Activated naive CD4-positive, alpha-beta T cell treated with Interleukin-2 at 50 U/mL for 16 hours (primary cell): Measurements from ENCODE around the gene TP53I11.

Experiments used
- DNase-seq: peaks from one replicate; pipeline ENCODE4 v3.0.0-alpha.2; 2020

The TP53I11 gene

DNA sequence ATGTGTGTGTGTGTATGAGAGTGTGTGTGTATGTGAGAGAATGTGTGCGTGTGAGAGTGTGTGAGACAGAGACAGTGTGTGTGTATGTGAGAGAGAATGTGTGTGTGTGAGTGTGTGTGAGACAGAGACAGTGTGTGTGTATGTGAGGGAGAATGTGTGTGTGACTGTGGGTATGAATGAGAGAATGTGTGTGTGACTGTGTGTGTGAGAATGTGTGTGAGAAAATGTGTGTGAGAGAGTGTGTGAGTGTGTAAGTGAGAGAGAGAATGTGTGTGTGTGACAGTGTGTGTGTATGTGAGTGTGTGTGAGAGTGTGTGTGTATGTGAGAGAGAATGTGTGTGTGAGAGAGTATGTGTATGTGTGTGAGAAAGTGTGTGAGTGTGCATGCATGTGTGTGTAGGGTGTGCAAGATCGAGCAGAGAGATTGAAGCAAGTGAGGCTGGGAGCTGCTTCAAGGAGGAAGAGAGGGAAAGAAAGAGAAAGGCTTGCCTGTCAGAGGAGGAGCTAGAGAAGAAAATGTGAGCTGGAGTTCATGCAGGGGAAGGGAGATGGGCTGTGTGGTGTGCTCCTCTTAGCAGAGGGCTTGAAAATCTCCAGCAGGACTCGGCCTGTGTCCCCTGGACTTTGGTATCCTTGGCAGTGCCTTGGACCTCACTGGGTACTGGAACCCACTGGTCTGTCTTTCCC is 27.7 kb upstream of the TP53I11 start:
- DNase-seq, result no peak

DNA sequence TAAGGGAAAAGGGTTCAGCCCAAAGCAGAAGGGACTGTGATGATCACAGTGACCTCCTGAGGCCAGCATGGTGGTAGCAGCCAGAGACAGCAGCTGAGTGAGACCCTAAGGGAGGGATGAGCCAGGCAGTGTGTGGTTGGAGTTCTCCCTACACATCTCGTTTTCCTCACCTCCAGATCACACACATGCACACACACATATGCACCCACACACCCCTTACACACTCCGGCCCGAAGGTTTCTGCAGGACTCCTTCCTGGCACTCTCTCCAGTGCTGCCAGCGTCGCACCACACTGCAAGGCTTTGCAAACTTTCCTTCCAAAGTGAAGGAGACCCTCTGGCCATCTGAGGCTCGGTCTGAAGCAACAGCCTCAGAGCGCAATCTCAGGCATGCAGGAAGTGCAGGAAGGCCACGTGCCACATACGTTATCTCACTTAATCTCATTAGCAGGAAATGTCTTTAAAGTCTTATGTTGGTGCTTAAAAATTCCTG is 26.9 kb upstream of the TP53I11 start:
- peak; percentile 9 for DNase-seq

DNA sequence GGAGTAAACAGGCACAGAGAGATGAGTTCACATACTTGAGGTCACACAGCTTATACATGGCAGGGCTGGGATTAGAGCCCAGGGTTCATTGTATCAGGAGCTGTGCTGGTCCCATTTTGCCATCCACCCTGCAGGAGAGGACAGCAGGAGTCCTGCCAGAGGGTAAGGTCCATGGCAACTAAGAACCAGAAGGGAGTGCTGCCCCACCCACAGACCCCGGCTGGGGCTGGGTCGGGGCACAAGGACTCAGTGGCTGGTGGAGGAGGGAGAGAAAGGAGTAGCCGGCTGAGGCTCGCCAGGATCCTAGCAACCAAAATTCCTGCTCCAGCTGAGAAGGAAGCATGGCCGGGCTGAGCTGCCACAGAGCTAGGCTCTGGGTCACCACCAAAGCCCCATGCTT is 25.9 kb upstream of the TP53I11 start:
- no peak for DNase-seq

DNA sequence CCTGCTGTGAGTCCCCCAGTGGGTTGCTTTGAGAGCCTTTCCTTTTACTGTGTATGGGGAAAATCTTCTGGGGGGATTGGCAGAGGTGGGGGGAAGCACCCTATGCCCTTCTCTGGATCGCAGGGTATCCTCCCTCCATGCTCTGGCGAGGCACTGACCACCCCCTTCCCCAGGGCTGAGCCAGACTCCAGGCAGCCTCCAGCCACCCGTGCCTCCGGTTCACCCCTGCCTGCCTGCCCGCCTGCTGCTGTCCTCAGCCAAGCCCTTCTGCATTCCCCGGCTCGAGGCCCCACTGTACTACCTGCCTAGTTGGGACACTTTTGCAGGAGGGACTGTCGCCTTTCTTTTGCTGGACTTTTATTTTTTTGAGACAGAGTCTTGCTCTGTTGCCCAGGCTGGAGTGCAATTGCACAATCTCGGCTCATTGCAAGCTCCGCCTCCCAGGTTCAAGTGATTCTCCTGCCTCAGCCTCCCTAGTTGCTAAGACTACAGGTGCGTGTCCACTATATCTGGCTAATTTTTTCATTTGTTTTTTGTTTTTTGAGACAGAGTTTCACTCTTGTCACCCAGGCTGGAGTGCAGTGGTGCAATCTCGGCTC is 23.8 kb upstream of the TP53I11 start:
- no peak for DNase-seq

DNA sequence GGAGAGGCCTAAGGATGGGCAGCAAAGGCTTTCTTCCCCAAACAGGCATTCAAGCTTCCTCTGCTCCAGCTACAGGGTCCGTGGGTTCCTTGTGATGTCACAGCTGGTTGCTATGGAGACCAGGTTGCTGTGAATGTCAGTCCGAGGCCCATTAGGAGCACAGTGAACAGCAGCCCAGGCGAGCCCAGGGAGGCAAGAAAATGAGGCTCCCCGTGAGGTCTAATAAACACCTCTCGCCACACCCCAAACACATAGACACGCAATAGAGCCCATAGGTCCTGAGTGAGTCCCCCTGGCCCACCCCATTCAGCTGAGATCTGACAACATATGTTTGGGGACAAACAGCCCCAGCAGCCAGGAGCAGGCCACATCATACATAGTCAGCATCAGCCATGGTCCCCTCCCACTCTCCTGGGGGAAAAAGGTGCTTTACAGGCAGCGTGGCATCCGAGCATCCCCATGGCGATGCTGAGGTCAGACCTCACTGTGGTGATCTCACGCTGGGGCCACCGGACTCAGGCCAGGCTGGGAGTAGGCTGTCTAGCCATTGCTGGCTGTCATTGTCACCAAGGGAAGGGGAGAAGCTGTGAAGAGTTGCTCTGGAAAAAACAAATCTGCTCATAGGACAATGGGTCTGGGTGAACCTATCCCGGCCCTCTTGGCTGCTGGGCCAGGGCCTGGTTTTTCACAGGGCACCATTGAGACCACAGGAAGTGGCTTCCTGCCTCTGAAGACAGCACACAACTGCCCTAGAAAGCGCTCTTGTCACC is 23.1 kb upstream of the TP53I11 start:
- DNase-seq, result no peak

DNA sequence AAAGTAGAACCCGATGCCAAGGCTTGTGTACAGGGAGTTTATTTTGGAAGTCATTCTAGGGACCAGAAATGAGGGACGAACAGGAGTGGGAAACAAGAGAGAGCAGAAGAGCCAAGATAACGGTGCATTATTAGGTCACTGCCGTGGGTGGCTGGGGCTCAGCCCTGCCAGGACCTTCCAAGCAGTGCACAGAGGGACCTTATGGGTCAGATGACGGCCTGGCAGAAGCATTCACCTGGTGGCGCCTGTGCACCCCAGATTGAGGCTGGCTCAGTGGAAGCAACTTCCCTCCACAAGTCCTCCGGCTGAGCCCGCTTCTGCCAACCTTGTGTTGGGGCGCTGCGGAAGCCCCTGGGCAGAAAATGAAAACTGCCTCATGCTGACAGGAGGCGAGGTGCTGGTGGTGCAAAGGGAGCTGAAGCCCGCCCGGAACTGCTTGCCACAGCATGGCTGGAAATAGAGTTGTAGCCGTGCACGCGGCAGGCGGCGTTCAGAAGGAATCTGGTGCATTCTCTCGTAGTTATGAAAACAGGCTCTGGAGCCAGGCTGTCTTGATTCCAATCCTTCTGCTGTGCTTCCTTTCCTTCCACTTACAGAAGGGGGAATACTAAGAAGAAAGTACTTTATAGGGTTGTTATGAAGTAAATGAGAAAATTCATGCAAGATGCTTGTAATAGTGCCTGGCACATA is 22.2 kb upstream of the TP53I11 start:
- DNase-seq, result no peak

DNA sequence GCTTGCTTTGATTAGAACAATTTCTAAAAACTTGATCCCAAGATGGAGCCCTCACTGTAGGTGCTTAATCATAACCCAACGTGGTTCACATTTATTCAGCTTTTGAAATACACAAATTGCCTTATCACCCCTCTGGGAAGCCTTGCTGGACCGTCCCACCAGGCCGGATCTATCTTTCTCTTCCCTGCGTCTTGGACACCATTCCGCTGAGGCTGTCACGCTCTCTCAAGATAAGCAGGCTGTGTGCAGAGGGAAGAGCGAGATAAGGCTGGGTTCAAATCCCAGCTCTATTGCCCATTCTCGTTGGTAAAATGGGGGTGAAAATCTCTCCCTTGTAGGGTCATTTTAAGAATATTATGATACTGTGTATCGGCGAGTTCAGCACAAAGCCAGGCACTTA is 20.5 kb upstream of the TP53I11 start:
- no peak for DNase-seq

DNA sequence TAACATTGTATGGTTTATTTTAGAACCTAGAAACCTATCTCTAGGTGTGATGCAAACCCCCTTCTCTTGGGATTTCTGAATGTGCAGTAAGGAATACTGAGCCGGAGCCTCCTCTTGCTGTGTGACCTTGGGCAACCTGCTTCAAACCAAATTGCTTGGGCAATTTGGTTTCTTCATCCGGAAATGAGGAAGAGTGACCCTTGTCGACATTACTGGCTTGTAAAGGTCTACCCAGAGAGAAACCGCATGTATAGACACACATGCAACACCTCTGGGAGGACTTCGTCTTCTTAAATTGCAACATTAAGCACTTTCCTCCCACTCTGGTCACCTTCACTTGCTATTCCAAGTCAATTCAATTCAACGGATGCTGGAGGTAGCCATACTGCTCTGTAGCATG is 19.6 kb upstream of the TP53I11 start:
- DNase-seq, result no peak

DNA sequence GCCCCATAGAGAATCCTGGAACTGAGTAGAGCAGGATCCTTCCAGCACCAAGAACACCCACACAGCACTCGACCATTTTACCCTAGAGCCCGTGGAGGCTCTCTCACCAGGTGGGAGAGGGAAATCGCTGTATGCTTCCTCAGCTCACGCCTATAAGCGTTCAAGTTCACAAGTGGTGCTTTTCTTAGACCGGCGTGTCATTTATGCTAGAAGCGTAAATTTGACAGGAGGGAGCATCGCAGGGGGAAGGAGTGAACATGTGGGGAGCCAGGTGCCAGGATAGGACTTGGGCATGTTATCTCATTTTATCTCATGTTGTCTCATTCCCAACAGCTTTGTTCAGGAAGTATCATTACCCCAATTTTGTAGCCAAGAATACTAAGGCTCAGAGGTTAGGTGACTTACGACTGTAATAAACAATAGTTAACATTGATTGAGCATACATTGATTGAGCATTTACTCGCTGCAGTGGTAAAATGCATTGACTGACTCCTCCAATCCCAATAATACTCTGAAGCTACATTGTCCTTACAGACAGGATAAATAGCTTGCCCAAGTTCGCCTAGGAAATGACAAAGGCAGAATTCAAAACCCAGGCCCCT is 19.1 kb upstream of the TP53I11 start:
- DNase-seq, result no peak

DNA sequence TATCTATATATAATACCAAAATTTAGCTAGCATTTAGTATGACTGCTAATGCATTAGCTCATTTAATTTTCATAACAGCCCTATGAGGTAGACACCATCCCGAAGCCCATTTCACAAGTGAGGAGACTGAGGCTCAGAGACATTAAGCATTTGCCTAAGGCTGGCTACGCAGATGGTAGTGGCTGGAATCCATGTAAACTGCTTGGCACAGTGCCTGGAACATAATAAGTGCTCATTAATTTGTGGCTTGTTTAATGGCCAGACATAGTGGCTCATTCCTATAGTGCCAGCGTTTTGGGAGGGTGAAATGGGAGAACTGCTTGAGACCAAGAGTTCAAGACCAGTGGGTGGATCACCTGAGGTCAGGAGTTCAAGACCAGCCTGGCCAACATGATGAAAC is 17.8 kb upstream of the TP53I11 start:
- DNase-seq, result no peak

DNA sequence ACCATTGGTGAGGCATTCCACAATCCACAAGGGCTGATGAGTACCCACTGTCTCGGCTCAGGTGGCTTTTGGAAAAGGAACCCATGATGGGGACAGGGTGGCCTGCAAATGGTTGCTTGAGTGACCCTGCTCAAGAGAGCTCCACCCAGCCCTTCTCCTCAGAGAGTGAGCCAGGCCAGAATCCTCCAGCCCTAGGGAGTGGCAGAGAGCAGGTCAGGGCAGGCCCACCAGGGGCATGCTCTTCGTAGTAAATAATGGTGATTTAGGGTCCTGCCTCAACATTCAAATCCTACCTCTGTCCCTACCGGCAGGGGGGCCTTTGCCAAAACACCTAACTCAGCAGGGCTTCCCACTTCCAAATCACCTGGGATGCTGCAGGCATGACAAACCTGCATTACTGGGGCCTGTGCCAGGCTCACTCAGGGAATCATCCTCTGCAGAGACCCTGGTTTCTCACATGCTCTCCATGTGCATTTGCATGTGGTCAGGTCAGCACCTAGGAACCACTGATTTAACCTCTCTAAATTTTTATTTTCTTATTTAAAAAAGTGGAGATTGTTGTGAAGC is 17.3 kb upstream of the TP53I11 start:
- no peak for DNase-seq

DNA sequence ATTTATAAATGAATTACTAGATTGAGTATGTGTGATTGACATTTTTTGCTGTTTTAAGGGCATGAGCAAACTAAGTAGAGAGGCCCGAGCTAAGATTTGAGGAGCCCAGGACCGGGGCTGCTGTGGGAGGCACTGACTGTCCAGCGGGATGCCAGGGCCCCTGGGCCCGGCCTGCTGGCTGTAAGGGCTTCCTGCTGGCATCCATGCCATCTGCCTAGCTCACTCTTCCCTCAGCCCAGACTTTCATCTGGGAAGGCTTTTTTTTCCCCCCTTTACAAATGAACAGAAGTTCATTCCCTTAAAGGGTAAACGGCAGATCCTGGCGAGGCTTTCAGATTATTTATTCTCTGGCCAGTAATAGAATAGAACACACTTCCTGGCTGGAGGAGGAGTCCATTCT is 16.0 kb upstream of the TP53I11 start:
- DNase-seq, result no peak

DNA sequence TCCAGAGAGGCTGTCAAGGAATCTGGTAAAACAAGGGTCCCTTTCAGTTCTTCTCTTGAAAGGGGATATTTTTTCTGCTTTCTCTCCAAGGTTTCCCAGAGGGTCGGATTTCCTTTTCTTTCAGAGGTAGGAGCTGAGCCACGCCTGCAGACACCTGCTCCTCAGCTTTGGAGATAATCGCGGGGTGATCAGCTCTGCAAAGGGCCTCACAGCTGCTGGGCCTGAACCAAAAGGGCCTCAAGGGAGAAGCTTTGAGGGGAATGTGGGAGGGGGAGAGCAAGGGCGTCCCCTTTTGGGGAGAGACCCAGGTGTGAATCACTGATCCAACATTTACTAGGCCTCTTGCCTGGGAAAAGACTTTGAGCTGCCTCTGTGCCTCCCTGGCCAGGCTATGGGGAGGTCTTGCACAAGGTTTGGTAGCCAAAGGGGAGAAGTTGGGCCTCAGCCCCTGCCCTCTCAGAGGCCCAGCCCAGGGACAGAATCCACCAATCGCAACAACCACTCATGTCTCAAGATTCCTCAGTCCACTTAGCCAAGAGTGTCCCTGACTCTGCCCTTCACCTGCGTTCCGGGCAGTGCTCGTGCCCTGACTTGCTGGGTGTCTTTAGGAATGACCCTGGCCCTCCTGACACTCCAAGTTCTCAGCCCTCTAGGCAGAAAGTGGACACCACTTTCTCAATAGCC is 14.0 kb upstream of the TP53I11 start:
- no peak for DNase-seq

DNA sequence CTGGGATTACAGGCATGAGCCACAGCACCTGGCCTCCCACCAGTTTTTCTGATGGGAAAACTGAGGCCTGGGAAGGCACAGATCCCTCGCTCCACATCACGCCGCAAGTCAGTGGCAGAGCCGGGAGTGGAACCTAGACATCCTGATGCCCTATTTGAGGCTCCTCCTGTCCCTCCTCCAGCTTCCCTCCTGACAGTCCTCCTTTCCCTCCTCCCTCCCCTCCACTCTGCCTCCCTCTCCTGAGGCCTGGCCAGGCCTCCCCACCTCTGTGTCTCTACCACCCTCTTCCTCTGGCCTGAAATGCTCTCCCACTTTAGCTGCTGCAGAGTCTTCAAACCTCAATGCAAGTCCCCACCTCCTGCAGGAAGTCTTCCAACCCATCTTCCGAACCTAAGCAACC is 13.3 kb upstream of the TP53I11 start:
- DNase-seq, result no peak

DNA sequence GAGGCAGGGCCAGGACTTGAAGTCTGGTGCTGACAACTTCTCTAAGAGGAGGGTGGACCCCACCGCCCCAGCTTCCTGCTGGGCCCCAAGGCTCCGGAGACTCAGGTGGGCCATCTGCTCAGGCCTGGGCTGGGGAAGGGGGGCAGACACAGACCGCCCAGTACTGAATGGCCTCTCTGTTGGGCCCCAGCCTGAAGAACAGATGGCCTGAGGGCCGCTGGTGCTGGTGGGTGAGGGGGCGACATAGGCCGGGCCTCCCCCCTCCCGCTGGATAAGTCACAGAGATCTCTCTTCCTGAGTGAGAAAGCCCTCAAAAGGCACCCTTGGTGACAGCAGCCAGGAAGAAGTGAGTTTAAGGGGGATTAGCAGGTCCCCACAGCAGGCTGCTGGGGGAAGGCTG is 12.5 kb upstream of the TP53I11 start:
- no peak for DNase-seq

DNA sequence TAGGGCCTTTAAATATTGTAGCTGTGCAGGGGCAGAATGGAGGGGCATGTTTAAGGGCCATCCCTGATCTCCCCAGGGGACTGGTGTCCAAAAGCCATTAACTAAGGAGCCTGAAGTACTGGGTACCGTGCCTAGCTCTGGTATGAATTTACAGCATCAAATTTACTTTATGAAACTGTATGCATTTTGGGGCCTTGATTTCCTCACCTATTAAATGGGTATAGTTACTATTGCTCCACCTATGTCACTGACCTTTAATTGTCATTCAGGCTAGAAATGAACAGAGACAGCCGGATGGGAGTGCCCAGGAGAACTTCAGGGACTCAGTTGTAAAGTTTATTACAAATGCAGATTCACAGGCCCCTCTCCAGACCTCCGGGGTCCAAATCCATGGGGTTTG is 11.8 kb upstream of the TP53I11 start:
- DNase-seq, result no peak

DNA sequence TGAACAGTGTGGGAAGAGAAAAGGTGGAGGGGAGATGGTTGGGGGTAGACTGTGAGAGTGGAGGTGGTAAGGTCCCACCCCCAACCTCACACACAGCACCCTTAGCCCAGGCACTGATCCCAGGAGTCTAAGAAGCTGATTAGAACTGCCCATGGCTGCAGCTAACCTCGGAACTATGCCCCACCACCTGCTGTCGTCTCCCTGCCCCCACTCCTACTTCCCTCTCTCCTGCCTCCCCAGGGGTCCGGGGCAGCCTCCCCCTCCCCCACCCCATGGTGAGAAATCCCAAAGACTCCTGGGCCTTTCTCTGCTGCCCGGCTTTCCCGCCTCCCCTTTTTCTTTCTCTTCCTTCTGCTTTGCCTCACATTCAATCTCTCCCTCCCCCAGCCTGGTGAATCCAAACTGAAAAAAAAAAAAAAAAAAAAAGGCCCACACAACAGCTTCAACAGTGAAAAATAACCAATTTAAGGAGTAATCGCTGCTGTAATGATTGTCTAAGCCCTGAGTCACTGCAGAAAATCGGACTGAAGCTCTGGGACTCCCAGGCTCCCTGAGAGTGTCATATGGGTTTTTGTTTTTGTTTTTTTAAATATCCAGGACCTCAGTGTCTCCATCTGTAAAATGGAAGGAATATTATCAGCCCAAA is 9.6 kb upstream of the TP53I11 start:
- no peak for DNase-seq

DNA sequence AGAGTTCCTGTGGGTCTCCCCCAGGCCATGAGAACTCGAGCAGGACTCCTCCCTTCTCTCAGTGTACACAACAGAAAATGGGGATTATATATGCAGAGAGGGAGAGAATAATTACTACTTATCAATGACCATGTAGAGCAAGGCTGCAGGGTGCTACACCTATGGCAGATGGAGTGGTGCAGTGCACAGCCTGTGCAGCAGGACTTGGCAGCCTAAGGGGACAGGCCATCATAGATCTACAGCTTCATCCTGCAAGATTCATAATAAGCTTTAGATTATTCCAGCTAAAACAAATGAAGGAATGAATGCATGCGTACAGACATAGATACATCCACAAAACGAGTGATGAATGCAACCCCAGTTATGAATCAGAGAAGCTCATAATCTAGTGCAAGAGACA is 8.4 kb upstream of the TP53I11 start:
- DNase-seq, result no peak

DNA sequence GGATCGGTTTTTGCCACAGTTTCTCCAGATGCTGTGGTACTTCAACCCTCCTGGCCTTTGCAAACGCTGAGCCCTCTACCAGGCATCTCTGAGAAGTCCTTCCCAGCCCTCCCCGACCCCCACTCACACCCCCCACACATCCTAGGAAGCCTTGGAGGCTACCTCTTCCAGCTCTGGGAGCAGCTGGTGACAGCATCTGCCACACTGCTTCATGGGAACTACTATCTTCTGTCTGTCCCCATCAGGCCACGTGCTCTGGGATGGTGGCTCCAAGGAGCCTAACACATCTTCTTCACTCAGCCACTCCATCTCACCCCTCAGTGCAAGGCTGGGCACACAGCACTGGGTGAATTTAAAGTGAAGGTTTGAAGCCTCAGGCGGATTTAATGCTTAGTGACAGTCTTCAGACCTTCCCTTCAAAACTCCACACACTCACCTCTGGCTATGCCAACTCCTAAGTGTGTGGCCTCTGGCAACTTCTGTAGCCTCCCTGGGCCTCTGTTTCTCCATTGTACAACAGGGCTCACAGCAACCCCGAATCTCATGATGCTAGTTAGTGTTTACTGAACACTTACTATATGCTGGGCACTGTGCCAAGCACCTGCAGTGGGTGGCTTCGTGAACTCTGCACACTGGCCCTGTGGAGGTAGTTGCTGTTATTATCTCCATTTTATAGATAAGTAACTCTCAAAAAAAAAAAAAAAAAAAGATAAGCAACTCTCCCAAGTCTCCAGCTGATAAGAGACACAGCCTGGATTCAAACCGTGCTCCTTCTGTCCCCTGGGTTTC is 7.3 kb upstream of the TP53I11 start:
- no peak for DNase-seq

DNA sequence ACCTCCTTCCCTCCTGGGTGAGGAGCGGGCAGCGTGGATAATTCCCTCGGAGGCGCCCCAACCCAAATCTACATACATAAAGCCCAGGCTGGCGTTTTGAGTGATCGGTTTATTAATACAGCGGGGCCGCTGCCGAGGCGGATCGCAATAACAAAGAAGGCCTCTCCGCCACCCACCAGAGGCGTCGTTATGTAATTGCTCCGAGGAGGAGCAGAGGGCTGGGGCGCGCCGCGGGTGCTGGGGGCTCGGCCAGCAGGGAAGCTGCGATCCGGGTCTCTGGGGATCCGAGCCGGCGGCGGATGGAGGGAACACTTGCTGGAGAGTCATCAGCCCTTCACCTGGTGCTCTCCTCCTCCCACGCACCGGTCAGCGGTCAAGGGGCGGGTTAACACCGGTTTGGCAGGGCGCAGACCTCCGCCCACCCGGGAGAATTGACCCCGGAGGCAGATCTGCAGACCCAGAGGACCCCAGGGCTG is 6.4 kb upstream of the TP53I11 start:
- DNase-seq, result no peak
